WERI-Rb-1 (cell line): ENCODE data around the gene LCA5.

Experiments
- DNase-seq: peaks from one replicate; pipeline ENCODE4 v3.0.0-alpha.2; 2020
- H3K27ac ChIP-seq: fragments of 250-450 bp; sonication (Bioruptor Pico); 2 replicates; pipeline ENCODE4 v1.5.1; 2020; ENCODE audit warnings: mild to moderate bottlenecking, moderate library complexity
- H3K27me3 ChIP-seq: fragments of 250-450 bp; sonication (Bioruptor Pico); 2 replicates; pipeline ENCODE4 v1.5.1; 2021; ENCODE audit warnings: mild to moderate bottlenecking, low read depth, moderate library complexity; ENCODE audit not compliant: insufficient read depth, severe bottlenecking
- H3K36me3 ChIP-seq: fragments of 250-450 bp; sonication (Bioruptor Pico); 2 replicates; pipeline ENCODE4 v1.5.1; 2020; ENCODE audit warnings: mild to moderate bottlenecking, moderate library complexity
- H3K4me3 ChIP-seq: 2 replicates; pipeline ENCODE4 v1.5.1; 2011; ENCODE audit warnings: low read depth, mild to moderate bottlenecking, control low read depth, low read length
- H3K9me3 ChIP-seq: fragments of 250-450 bp; sonication (Bioruptor Pico); 2 replicates; pipeline ENCODE4 v1.5.1; 2021; ENCODE audit warnings: mild to moderate bottlenecking, moderate library complexity; ENCODE audit not compliant: severe bottlenecking
- CTCF ChIP-seq: IDR thresholded peaks from 2 replicates; pipeline ENCODE4 v1.5.1; 2011; ENCODE audit warnings: low read depth, mild to moderate bottlenecking, control low read depth, inconsistent platforms, low read length

Gene LCA5

GRCh38 chr6:79465381-79465780, 71.8 kb downstream of the LCA5 start:
- Histone ChIP-seq H3K27me3 (no peaks in the 10 kb centered on the region), H3K27ac (no peak overlapping the region), H3K36me3 (no peaks in the 10 kb centered on the region), H3K4me3 (no peak overlapping the region), H3K9me3 (no peaks in the 10 kb centered on the region)
- DNase-seq: no peak
- TF ChIP-seq CTCF: no peak

GRCh38 chr6:79463621-79464050, 73.6 kb downstream of the LCA5 start:
- H3K36me3 ChIP-seq: no peaks in the 10 kb centered on the region
- no peak overlapping the region for H3K27ac ChIP-seq
- no peak for DNase-seq
- no peaks in the 10 kb centered on the region for H3K9me3 ChIP-seq
- H3K4me3 ChIP-seq: no peak overlapping the region
- TF ChIP-seq CTCF: no peak
- H3K27me3 ChIP-seq: no peaks in the 10 kb centered on the region

DNA sequence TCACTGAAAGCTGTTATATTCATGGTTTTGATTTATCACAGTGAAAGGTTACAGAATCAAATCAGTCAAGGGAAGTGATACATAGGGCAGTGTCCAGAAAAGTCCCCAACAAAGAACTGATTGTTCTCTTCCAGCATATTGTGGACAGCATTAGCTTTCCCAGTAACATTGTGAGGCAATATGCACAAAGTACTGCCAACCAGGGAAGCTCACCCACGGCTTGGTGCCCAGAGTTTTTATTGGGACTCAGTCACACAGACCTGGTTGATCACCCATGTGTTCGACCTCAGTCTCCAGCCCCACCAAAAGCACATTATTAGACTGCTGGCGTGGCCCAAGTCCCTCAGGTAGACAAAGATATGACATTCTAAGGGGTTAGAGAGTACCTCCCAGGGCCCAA, 76.0 kb downstream of the LCA5 start:
- no peaks in the 10 kb centered on the region for H3K27me3 ChIP-seq
- H3K27ac ChIP-seq: no peak overlapping the region
- no peak for DNase-seq
- H3K9me3 ChIP-seq: no peaks in the 10 kb centered on the region
- H3K4me3 ChIP-seq: no peak overlapping the region
- no peak for TF ChIP-seq CTCF
- H3K36me3 ChIP-seq: no peaks in the 10 kb centered on the region

- H3K4me3 ChIP-seq: no peak overlapping the region
- H3K27me3 ChIP-seq: no peaks in the 10 kb centered on the region
- H3K27ac ChIP-seq: no peak overlapping the region
- H3K9me3 ChIP-seq: no peaks in the 10 kb centered on the region
- no peaks in the 10 kb centered on the region for H3K36me3 ChIP-seq
- TF ChIP-seq CTCF: no peak
- no peak for DNase-seq
These were observed 81.8 kb downstream of the LCA5 start for GRCh38 chr6:79455446-79455845.

DNA sequence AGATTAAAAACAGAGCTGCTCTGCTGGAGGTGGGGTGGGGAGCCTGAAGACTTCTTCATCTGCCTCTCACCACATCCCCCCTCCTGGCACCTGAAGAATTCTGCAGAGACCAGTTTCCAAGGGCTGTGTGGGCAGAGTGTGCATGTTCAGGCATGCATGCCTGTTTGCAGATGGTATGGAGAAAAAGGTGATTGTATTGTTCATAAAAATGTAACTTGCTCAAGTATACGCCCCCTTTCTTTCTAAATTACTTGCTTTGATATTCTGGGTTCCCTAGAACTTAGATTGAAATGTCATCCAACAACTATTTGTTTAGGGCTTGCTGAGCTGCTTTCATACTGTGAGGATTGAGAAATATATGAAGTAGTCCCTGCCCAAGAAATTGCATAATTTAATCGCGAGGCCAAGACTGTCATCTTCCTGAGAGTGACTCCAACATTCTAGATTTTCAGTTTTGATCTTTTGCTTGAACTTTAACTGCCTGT, 83.6 kb downstream of the LCA5 start:
- no peak for DNase-seq
- H3K4me3 ChIP-seq: no peak overlapping the region
- H3K9me3 ChIP-seq: no peaks in the 10 kb centered on the region
- no peak for TF ChIP-seq CTCF
- H3K27me3 ChIP-seq: no peaks in the 10 kb centered on the region
- no peaks in the 10 kb centered on the region for H3K36me3 ChIP-seq
- no peak overlapping the region for H3K27ac ChIP-seq

GRCh38 chr6:79450984-79451383, 86.2 kb downstream of the LCA5 start:
- no peak overlapping the region for H3K4me3 ChIP-seq
- no peaks in the 10 kb centered on the region for H3K27me3 ChIP-seq
- H3K27ac ChIP-seq: no peak overlapping the region
- no peak for TF ChIP-seq CTCF
- H3K36me3 ChIP-seq: no peaks in the 10 kb centered on the region
- DNase-seq: no peak
- H3K9me3 ChIP-seq: no peaks in the 10 kb centered on the region
